Osteoblast (primary cell): Measurements from ENCODE around the gene EIF3L. TPM values are rescaled to one million over a fixed set of nuclear protein-coding genes. Genes with fewer than 3 reads are reported as not detected.

Source experiments
- DNase-seq: peaks from one replicate; pipeline ENCODE4 v3.0.0; 2011; ENCODE audit warnings: low spot score, mixed read lengths; ENCODE audit not compliant: insufficient read length; ENCODE audit errors: missing footprints
- H2AFZ ChIP-seq: 2 replicates; pipeline ENCODE4 v1.6.0; 2011; ENCODE audit warnings: mild to moderate bottlenecking, low read length
- H3K27ac ChIP-seq: 2 replicates; pipeline ENCODE4 v1.5.1; 2011; ENCODE audit warnings: mild to moderate bottlenecking, low read depth, low read length, moderate library complexity
- H3K27me3 ChIP-seq: 2 replicates; pipeline ENCODE4 v1.6.0; 2012; ENCODE audit warnings: mild to moderate bottlenecking, control low read depth, inconsistent platforms, low read length, moderate library complexity; ENCODE audit not compliant: insufficient read depth
- H3K36me3 ChIP-seq: 2 replicates; pipeline ENCODE4 v1.5.1; 2011; ENCODE audit warnings: mild to moderate bottlenecking, low read length, control low read depth, moderate library complexity; ENCODE audit not compliant: insufficient read depth
- H3K4me1 ChIP-seq: 2 replicates; pipeline ENCODE4 v1.5.1; 2011; ENCODE audit warnings: mild to moderate bottlenecking, low read length, control low read depth, moderate library complexity; ENCODE audit not compliant: insufficient read depth
- H3K4me2 ChIP-seq: 2 replicates; pipeline ENCODE4 v1.6.0; 2011; ENCODE audit warnings: mild to moderate bottlenecking, low read length; ENCODE audit not compliant: insufficient read depth
- H3K4me3 ChIP-seq: fragments of 200-600 bp; sonication (generic); 3 replicates; pipeline ENCODE4 v1.5.1; 2012; ENCODE audit warnings: mild to moderate bottlenecking, low read length, inconsistent platforms; ENCODE audit not compliant: insufficient read depth
- H3K79me2 ChIP-seq: 2 replicates; pipeline ENCODE4 v1.6.0; 2012; ENCODE audit warnings: mild to moderate bottlenecking, low read length, control low read depth, inconsistent platforms; ENCODE audit not compliant: insufficient read depth
- H3K9me3 ChIP-seq: 2 replicates; pipeline ENCODE4 v1.5.1; 2011; ENCODE audit warnings: low read depth, low read length, control low read depth
- H4K20me1 ChIP-seq: 2 replicates; pipeline ENCODE4 v1.6.0; 2012; ENCODE audit warnings: mild to moderate bottlenecking, low read length, control low read depth; ENCODE audit not compliant: insufficient read depth
- total RNA-seq: library from RNA; depleted of rRNA; stranded (reverse); fragments of >200 nt; gene quantifications from 2 replicates; pipeline ENCODE4 v1.2.3, GENCODE V29; 2012
- TF ChIP-seq, protein P1 (sequence below): IDR thresholded peaks from 2 replicates; pipeline ENCODE4 v1.5.1; 2011; ENCODE audit warnings: mild to moderate bottlenecking, low read depth, low read length, moderate library complexity; ENCODE audit errors: extremely low read depth

The EIF3L gene
- total RNA-seq, 1 donor: 280 TPM

DNA sequence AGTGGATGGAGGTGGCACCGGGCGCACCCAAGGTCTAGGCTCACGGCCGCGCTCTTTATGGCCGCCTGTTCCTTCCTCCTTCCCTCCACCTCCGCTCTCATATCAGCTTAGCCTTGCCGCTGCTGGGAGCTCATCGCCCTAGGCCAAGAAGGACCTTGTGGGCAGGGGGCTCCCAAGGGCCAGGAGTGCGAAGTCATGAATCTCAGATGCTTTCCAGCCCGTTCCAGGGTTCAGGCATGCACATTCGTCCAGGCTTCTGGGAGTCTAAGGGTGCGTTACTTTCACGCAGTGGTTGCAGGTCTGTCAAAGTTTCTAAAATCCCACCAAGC is 30.1 kb upstream of the EIF3L start:
- Histone ChIP-seq H3K36me3 (no peaks in the 10 kb centered on the region), H3K4me2 (peak overlapping the region; percentile 77), H3K4me1 (peaks cover 9% of the 10 kb centered on the region), H3K4me3 (peak overlapping the region; percentile 62), H3K27me3 (peaks cover 19% of the 10 kb centered on the region), H3K27ac (no peak overlapping the region), H2AFZ (peak overlapping the region; percentile 53), H3K9me3 (no peaks in the 10 kb centered on the region), H3K79me2 (no peaks in the 10 kb centered on the region), H4K20me1 (no peaks in the 10 kb centered on the region)
- no peak for DNase-seq
- TF ChIP-seq, protein P1, sequence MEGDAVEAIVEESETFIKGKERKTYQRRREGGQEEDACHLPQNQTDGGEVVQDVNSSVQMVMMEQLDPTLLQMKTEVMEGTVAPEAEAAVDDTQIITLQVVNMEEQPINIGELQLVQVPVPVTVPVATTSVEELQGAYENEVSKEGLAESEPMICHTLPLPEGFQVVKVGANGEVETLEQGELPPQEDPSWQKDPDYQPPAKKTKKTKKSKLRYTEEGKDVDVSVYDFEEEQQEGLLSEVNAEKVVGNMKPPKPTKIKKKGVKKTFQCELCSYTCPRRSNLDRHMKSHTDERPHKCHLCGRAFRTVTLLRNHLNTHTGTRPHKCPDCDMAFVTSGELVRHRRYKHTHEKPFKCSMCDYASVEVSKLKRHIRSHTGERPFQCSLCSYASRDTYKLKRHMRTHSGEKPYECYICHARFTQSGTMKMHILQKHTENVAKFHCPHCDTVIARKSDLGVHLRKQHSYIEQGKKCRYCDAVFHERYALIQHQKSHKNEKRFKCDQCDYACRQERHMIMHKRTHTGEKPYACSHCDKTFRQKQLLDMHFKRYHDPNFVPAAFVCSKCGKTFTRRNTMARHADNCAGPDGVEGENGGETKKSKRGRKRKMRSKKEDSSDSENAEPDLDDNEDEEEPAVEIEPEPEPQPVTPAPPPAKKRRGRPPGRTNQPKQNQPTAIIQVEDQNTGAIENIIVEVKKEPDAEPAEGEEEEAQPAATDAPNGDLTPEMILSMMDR: no peak

GRCh38 chr22:37820350-37820749 is 28.9 kb upstream of the EIF3L start:
- Histone ChIP-seq H3K27ac (no peak overlapping the region), H3K79me2 (no peaks in the 10 kb centered on the region), H3K4me1 (peaks cover 9% of the 10 kb centered on the region), H3K9me3 (no peaks in the 10 kb centered on the region), H3K27me3 (peaks cover 19% of the 10 kb centered on the region), H3K4me2 (no peak overlapping the region), H2AFZ (no peak overlapping the region), H3K4me3 (no peak overlapping the region), H4K20me1 (no peaks in the 10 kb centered on the region), H3K36me3 (no peaks in the 10 kb centered on the region)
- DNase-seq: peak; percentile 67
- TF ChIP-seq, protein P1: no peak

- no peaks in the 10 kb centered on the region for H3K36me3 ChIP-seq
- H3K4me3 ChIP-seq: no peak overlapping the region
- TF ChIP-seq, protein P1: no peak
- no peaks in the 10 kb centered on the region for H3K9me3 ChIP-seq
- H3K79me2 ChIP-seq: no peaks in the 10 kb centered on the region
- H3K4me1 ChIP-seq: peaks cover 9% of the 10 kb centered on the region
- peak; percentile 62 for DNase-seq
- no peak overlapping the region for H2AFZ ChIP-seq
- H3K27ac ChIP-seq: no peak overlapping the region
- peaks cover 19% of the 10 kb centered on the region for H3K27me3 ChIP-seq
- no peaks in the 10 kb centered on the region for H4K20me1 ChIP-seq
- no peak overlapping the region for H3K4me2 ChIP-seq
Measured at GRCh38 chr22:37822079-37822833, 27.0 kb upstream of the EIF3L start.

DNA sequence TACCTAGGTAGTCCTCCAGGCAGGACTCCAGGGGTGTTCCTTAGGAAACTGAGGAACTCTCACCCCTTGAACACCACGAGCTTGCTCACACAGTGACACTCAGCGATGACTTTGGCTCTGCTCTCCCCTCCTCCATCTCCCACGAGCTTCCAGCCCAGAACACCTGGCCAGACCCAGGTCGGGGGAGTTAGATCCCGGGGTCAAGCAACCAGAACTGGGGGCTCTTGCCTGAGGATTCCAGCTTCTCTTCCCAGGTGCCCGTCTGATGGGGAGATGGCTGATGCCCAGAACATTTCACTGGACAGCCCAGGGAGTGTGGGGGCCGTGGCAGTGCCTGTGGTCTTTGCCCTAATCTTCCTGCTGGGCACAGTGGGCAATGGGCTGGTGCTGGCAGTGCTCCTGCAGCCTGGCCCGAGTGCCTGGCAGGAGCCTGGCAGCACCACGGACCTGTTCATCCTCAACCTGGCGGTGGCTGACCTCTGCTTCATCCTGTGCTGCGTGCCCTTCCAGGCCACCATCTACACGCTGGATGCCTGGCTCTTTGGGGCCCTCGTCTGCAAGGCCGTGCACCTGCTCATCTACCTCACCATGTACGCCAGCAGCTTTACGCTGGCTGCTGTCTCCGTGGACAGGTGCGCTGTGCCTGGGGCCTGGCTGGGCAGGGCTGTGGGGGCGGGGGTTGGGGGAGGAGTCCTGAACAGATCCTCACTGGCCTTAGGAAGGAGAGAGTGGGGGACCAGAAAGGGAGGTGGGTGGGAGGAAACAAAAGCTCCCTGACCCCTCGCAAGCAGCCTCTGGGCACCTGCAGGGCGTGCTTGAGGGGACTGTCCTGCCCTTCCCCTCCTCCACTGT is 25.9 kb upstream of the EIF3L start, which contains the start of gene GALR3:
Gene GALR3, plus strand, starts transcription at position 249 of the 852 bp plus-strand sequence. Its CDS starts 25 bp downstream, at position 274.
- no peaks in the 10 kb centered on the region for H3K9me3 ChIP-seq
- no peak within 1 kb of the TSS for H3K4me2 ChIP-seq
- no peak within 1 kb of the TSS for H3K27ac ChIP-seq
- no peak within 1 kb of the TSS for H2AFZ ChIP-seq
- H4K20me1 ChIP-seq: no peaks in the 10 kb centered on the region
- DNase-seq: peak; percentile 60
- no peak within 1 kb of the TSS for H3K4me3 ChIP-seq
- TF ChIP-seq, protein P1: no peak
- H3K79me2 ChIP-seq: no peaks in the 10 kb centered on the region
- peaks cover 7% of the 10 kb centered on the region for H3K4me1 ChIP-seq
- H3K36me3 ChIP-seq: no peaks in the 10 kb centered on the region
- peaks cover 19% of the 10 kb centered on the region for H3K27me3 ChIP-seq
